HCT116 (cell line): ENCODE measurements around the gene APBA2. TPM values are rescaled to one million over a fixed set of nuclear protein-coding genes. Genes with fewer than 3 reads are reported as not detected.

Source experiments
- ATAC-seq: fragments of 200-7000 bp; cut with Tn5 transposase; 2 replicates; pipeline ENCODE4 v1.9.1; 2020; ENCODE audit warnings: mild to moderate bottlenecking, moderate library complexity
- BruUV-seq: library from RNA; stranded (reverse); fragments of 400-500 nt; replicated peaks from 2 replicates; lab custom pipeline; 2021; lab: Mats Ljungman, UMichigan
- CTCF ChIA-PET: fragments of 300-600 bp; sonication (Branson Sonifier 250); formaldehyde crosslinking; loops from one replicate; lab custom pipeline; 2021; ENCODE audit warnings: antibody characterized with exemption; lab: Charles Lee
- POLR2A ChIA-PET: fragments of 300-600, 350-600 bp; sonication (Branson Sonifier 250); formaldehyde crosslinking; loops from one replicate; lab custom pipeline; 2021; ENCODE audit warnings: antibody characterized with exemption; lab: Charles Lee
- RAD21 ChIA-PET, 2 experiments: fragments of 300-600 bp; sonication (Branson Sonifier 250); formaldehyde crosslinking; loops; one replicate each; lab custom pipeline; 2023; ENCODE audit warnings: low total read pairs in 2 of 2; ENCODE audit not compliant: uncharacterized antibody in 2 of 2, unreplicated experiment in 2 of 2, low non-redundant PET in 1 of 2; lab: Charles Lee
- DNase-seq: peaks from one replicate; pipeline ENCODE4 v3.0.0-alpha.2; 2010; ENCODE audit warnings: low read depth, low spot score
- H2AFZ ChIP-seq: fragments of 200-600 bp; shearing (Covaris generic), sonication (generic); 2 replicates; pipeline ENCODE4 v1.6.1; 2017; ENCODE audit warnings: low read depth, mixed run types, mixed read lengths, antibody characterized with exemption, low read length; ENCODE audit not compliant: poor library complexity, severe bottlenecking
- H3K27ac ChIP-seq: 2 replicates; pipeline ENCODE4 v1.5.1; 2012; ENCODE audit warnings: low read depth, low read length
- H3K27me3 ChIP-seq: fragments of 200-600 bp; sonication (generic); 2 replicates; pipeline ENCODE4 v1.6.1; 2016; ENCODE audit warnings: mixed run types, low read length, mixed read lengths; ENCODE audit not compliant: insufficient read depth
- H3K36me3 ChIP-seq, 2 experiments: fragments of 200-500 bp in 1 of 2; fragments of 200-600 bp in 1 of 2; sonication (Bioruptor generic) in 1 of 2; sonication (generic) in 1 of 2; 2 replicates each; pipeline versions ENCODE4 v1.5.1 to v1.6.1; 2014 to 2016; ENCODE audit warnings: low read length in 2 of 2, inconsistent platforms in 1 of 2, mixed read lengths in 1 of 2, mixed run types in 1 of 2; ENCODE audit not compliant: insufficient read depth in 2 of 2, control insufficient read depth in 1 of 2
- H3K4me1 ChIP-seq, 2 experiments: fragments of 200-600 bp in 1 of 2; sonication (generic) in 1 of 2; 2 replicates each; pipeline versions ENCODE4 v1.5.1 to v1.6.1; 2012 to 2017; ENCODE audit warnings: low read length in 2 of 2, inconsistent platforms in 1 of 2, mild to moderate bottlenecking in 1 of 2, mixed read lengths in 1 of 2, mixed run types in 1 of 2, moderate library complexity in 1 of 2; ENCODE audit not compliant: insufficient read depth in 2 of 2, control insufficient read depth in 1 of 2
- H3K4me2 ChIP-seq: fragments of 200-600 bp; sonication (generic); 2 replicates; pipeline ENCODE4 v1.6.1; 2017; ENCODE audit warnings: mixed run types, low read length, mixed read lengths
- H3K4me3 ChIP-seq, 2 experiments: fragments of 200-600 bp in 1 of 2; sonication (generic) in 1 of 2; replicated peaks in 1 of 2; 2 replicates each; pipeline ENCODE4 v1.5.1; 2011 to 2016; ENCODE audit warnings: low read length in 2 of 2, control low read depth in 1 of 2, low read depth in 1 of 2, mild to moderate bottlenecking in 1 of 2, mixed read lengths in 1 of 2, mixed run types in 1 of 2
- H3K79me2 ChIP-seq: fragments of 200-600 bp; sonication (generic); 2 replicates; pipeline ENCODE4 v1.6.1; 2017; ENCODE audit warnings: mild to moderate bottlenecking, mixed run types, low read length, moderate library complexity, mixed read lengths; ENCODE audit not compliant: insufficient read depth
- H3K9ac ChIP-seq: fragments of 200-600 bp; sonication (generic); 2 replicates; pipeline ENCODE4 v1.6.1; 2016; ENCODE audit warnings: low read length, mixed read lengths
- H3K9me2 ChIP-seq: fragments of 200-600 bp; sonication (generic), shearing (Covaris generic); 2 replicates; pipeline ENCODE4 v1.6.1; 2017; ENCODE audit warnings: mixed run types, mild to moderate bottlenecking, moderate library complexity; ENCODE audit not compliant: insufficient read depth
- H3K9me3 ChIP-seq, 2 experiments: fragments of 200-500 bp in 1 of 2; fragments of 200-600 bp in 1 of 2; sonication (Bioruptor generic) in 1 of 2; sonication (generic) in 1 of 2; 2 replicates each; pipeline ENCODE4 v1.6.1; 2014 to 2017; ENCODE audit warnings: low read length in 2 of 2, mixed read lengths in 2 of 2, inconsistent platforms in 1 of 2, low read depth in 1 of 2, mild to moderate bottlenecking in 1 of 2, mixed run types in 1 of 2, moderate library complexity in 1 of 2; ENCODE audit not compliant: control insufficient read depth in 1 of 2, insufficient read depth in 1 of 2
- H4K20me1 ChIP-seq: fragments of 200-600 bp; sonication (generic), shearing (Covaris generic); 2 replicates; pipeline ENCODE4 v1.6.1; 2017; ENCODE audit warnings: mixed run types, mild to moderate bottlenecking, moderate library complexity; ENCODE audit not compliant: insufficient read depth
- ATF3 ChIP-seq: IDR thresholded peaks from 2 replicates; pipeline ENCODE4 v1.6.1; 2012
- CEBPB ChIP-seq: IDR thresholded peaks from 2 replicates; pipeline ENCODE4 v1.6.1; 2012; ENCODE audit warnings: low read depth
- ELF1 ChIP-seq: IDR thresholded peaks from 2 replicates; pipeline ENCODE4 v1.6.1; 2012; ENCODE audit warnings: low read depth, borderline replicate concordance
- EZH2phosphoT487 ChIP-seq: fragments of 200-600 bp; IDR thresholded peaks from 2 replicates; pipeline ENCODE4 v1.6.1; 2018; ENCODE audit warnings: antibody characterized with exemption, borderline replicate concordance
- JUND ChIP-seq: IDR thresholded peaks from 2 replicates; pipeline ENCODE4 v1.6.1; 2012
- POLR2A ChIP-seq: IDR thresholded peaks from 2 replicates; pipeline ENCODE4 v1.7.0; 2011; ENCODE audit warnings: borderline replicate concordance; ENCODE audit not compliant: insufficient read depth, insufficient read length; ENCODE audit errors: extremely low read depth
- POLR2AphosphoS5 ChIP-seq: IDR thresholded peaks from 2 replicates; pipeline ENCODE4 v1.6.1; 2011; ENCODE audit warnings: mild to moderate bottlenecking, low read depth, low read length, moderate library complexity
- RAD21 ChIP-seq: IDR thresholded peaks from 2 replicates; pipeline ENCODE4 v1.6.1; 2012; ENCODE audit warnings: low read depth, mild to moderate bottlenecking
- REST ChIP-seq: IDR thresholded peaks from 2 replicates; pipeline ENCODE4 v1.6.1; 2012; ENCODE audit warnings: low read depth
- SRF ChIP-seq: IDR thresholded peaks from 2 replicates; pipeline ENCODE4 v1.6.1; 2012; ENCODE audit warnings: low read depth
- ZNF274 ChIP-seq: fragments of 200-500 bp; sonication (Bioruptor generic); IDR thresholded peaks from 2 replicates; pipeline ENCODE4 v1.6.1; 2014; ENCODE audit warnings: mild to moderate bottlenecking, low read depth, low read length, inconsistent platforms
- intact Hi-C: fragments of 100-400 bp; cut with micrococcal nuclease; formaldehyde crosslinking; loops from 2 replicates; pipeline ENCODE4 v1.10.0; 2022
- total RNA-seq: library from RNA; stranded (reverse); gene quantifications from one replicate; pipeline ENCODE4 v1.2.1, GENCODE V29; 2021; ENCODE audit not compliant: unreplicated experiment
- TF ChIP-seq, protein P1 (sequence below), 3 experiments: fragments of 200-600 bp in 1 of 3; sonication (generic) in 1 of 3; IDR thresholded peaks in 2 of 3; conservative IDR thresholded peaks in 1 of 3; 2 replicates each; pipeline ENCODE4 v1.5.1; 2012 to 2017; ENCODE audit warnings: low read depth in 2 of 3, low read length in 2 of 3, antibody characterized with exemption in 1 of 3, borderline replicate concordance in 1 of 3, control low read depth in 1 of 3, mild to moderate bottlenecking in 1 of 3, mixed read lengths in 1 of 3, mixed run types in 1 of 3, moderate library complexity in 1 of 3; ENCODE audit not compliant: insufficient read depth in 1 of 3

APBA2 gene
- total RNA-seq, 1 experiment from 2014 or later, result 0.47 TPM

- BruUV-seq, result no TSS peak
- DNase-seq (no peak), ATAC-seq (peak; percentile 53; the same call in 1 of the 2 replicates)
- TF ChIP-seq POLR2A, result no peak
- no peak for TF ChIP-seq ATF3
- TF ChIP-seq, protein P1, sequence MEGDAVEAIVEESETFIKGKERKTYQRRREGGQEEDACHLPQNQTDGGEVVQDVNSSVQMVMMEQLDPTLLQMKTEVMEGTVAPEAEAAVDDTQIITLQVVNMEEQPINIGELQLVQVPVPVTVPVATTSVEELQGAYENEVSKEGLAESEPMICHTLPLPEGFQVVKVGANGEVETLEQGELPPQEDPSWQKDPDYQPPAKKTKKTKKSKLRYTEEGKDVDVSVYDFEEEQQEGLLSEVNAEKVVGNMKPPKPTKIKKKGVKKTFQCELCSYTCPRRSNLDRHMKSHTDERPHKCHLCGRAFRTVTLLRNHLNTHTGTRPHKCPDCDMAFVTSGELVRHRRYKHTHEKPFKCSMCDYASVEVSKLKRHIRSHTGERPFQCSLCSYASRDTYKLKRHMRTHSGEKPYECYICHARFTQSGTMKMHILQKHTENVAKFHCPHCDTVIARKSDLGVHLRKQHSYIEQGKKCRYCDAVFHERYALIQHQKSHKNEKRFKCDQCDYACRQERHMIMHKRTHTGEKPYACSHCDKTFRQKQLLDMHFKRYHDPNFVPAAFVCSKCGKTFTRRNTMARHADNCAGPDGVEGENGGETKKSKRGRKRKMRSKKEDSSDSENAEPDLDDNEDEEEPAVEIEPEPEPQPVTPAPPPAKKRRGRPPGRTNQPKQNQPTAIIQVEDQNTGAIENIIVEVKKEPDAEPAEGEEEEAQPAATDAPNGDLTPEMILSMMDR (IDR thresholded peaks at IDR 0.05 in 2 of 3, conservative IDR thresholded peaks at IDR 0.05 in 1 of 3; ENCODE audit: borderline replicate concordance in 1 of 3, insufficient read depth in 1 of 3, low read depth in 2 of 3, low read length in 2 of 3), result peak in 1 of 3 experiments; percentile 29; a peak in 2 of 6 replicates
- Histone ChIP-seq H3K4me3 (no peak overlapping the region), H3K9me3 (no peaks in the 10 kb centered on the region), H3K79me2 (no peaks in the 10 kb centered on the region), H2AFZ (no peak overlapping the region), H3K4me1 (no peaks in the 10 kb centered on the region), H3K4me2 (no peak overlapping the region), H4K20me1 (no peaks in the 10 kb centered on the region), H3K9me2 (no peaks in the 10 kb centered on the region), H3K27ac (no peak overlapping the region), H3K27me3 (peaks cover 8% of the 10 kb centered on the region; the same call in 1 of the 2 replicates), H3K36me3 (no peaks in the 10 kb centered on the region), H3K9ac (no peak overlapping the region)
- intact Hi-C loops, result no loop called here
- ChIA-PET POLR2A (no interaction called here), CTCF (no interaction called here), RAD21 (interaction anchor here in 1 of 2 experiments (0.6 kb wide), 1 partner anchor 59 kb away, joined by 3 read pairs; no protein-coding TSS in a partner anchor)
Observed at GRCh38 chr15:29115093-29115991, 229.6 kb downstream of the APBA2 start.

- CTCF ChIA-PET, result no interaction called here
- no peak for DNase-seq
- no peak overlapping the region for H3K4me3 ChIP-seq
- no peaks in the 10 kb centered on the region for H3K9me2 ChIP-seq
- H3K36me3 ChIP-seq, result no peaks in the 10 kb centered on the region
- H3K9me3 ChIP-seq, result no peaks in the 10 kb centered on the region
- no peaks in the 10 kb centered on the region for H3K4me1 ChIP-seq
- intact Hi-C loops, result no loop called here
- no peaks in the 10 kb centered on the region for H4K20me1 ChIP-seq
- H3K27me3 ChIP-seq, result no peaks in the 10 kb centered on the region
- RAD21 ChIA-PET, result no interaction called here
- ATAC-seq, result no peak
- H3K9ac ChIP-seq, result no peak overlapping the region
- POLR2A ChIA-PET, result no interaction called here
- no peak overlapping the region for H2AFZ ChIP-seq
- BruUV-seq, result no TSS peak
- H3K79me2 ChIP-seq, result no peaks in the 10 kb centered on the region
- H3K4me2 ChIP-seq, result no peak overlapping the region
- no peak overlapping the region for H3K27ac ChIP-seq
- no peak for TF ChIP-seq RAD21
- no peak for TF ChIP-seq EZH2phosphoT487
- no peak for TF ChIP-seq REST
- TF ChIP-seq POLR2A, result no peak
- TF ChIP-seq CEBPB, result no peak
- no peak for TF ChIP-seq SRF
- TF ChIP-seq ELF1, result no peak
- no peak for TF ChIP-seq JUND
- no peak for TF ChIP-seq ZNF274
- TF ChIP-seq POLR2AphosphoS5, result no peak
Observed at GRCh38 chr15:29116970-29117700, 231.4 kb downstream of the APBA2 start.
